Activated CD8-positive, alpha-beta memory T cell treated with anti-CD3 and anti-CD28 coated beads, Interleukin-2, amount 50 U/mL, for 24 hours (primary cell): ENCODE measurements around the gene PMIS2.

ENCODE experiments used
- DNase-seq: peaks from one replicate; pipeline ENCODE4 v3.0.0-alpha.2; 2020; ENCODE audit errors: extremely low read depth

PMIS2 gene

GRCh38 chr19:35585848-35586247 is at the start of gene PMIS2:
PMIS2 (plus strand) TSS chr19:35586173; CDS start chr19:35586260, 87 bp downstream.
- no peak for DNase-seq

GRCh38 chr19:35539314-35539713 is 46.7 kb upstream of the PMIS2 start:
- DNase-seq: no peak

GRCh38 chr19:35539850-35540249 is 46.1 kb upstream of the PMIS2 start:
- no peak for DNase-seq

- no peak for DNase-seq
Measured at GRCh38 chr19:35540356-35540927, 45.5 kb upstream of the PMIS2 start.

- DNase-seq: no peak
Measured at GRCh38 chr19:35542209-35542608, 43.8 kb upstream of the PMIS2 start.

- DNase-seq: no peak
Measured at GRCh38 chr19:35543280-35544109, 42.5 kb upstream of the PMIS2 start.

GRCh38 chr19:35544110-35544802 is 41.7 kb upstream of the PMIS2 start:
- no peak for DNase-seq

- peak; percentile 49 for DNase-seq
Measured at GRCh38 chr19:35545001-35545854, 40.7 kb upstream of the PMIS2 start, which contains the start of gene TMEM147. TMEM147 (plus strand) TSS chr19:35545626; CDS start chr19:35545740, 114 bp downstream.

- DNase-seq: peak; percentile 40
Measured at GRCh38 chr19:35545855-35546381, 40.1 kb upstream of the PMIS2 start.

- DNase-seq: no peak
Measured at GRCh38 chr19:35546532-35546931, 39.4 kb upstream of the PMIS2 start.

GRCh38 chr19:35549174-35549788 is 36.7 kb upstream of the PMIS2 start:
- no peak for DNase-seq

- no peak for DNase-seq
Measured at GRCh38 chr19:35549879-35550523, 36.0 kb upstream of the PMIS2 start.

GRCh38 chr19:35551091-35551810 is 34.7 kb upstream of the PMIS2 start:
- no peak for DNase-seq

GRCh38 chr19:35552534-35553384 is 33.2 kb upstream of the PMIS2 start:
- DNase-seq: no peak

- no peak for DNase-seq
Measured at GRCh38 chr19:35553385-35554000, 32.5 kb upstream of the PMIS2 start.

- DNase-seq: no peak
Measured at GRCh38 chr19:35554076-35554475, 31.9 kb upstream of the PMIS2 start.

- no peak for DNase-seq
Measured at GRCh38 chr19:35555301-35556005, 30.5 kb upstream of the PMIS2 start.
